OCI-LY3 (cell line): ENCODE data around the gene MSI2.
"Not testable (repeated sequence)": the region's sequence is repeated elsewhere in the genome, so short reads cannot be mapped to it uniquely, and the experiment has no call there.

Experiments used
- H2AFZ ChIP-seq: fragments of 200-600, 300-600 bp; shearing (Covaris generic); 2 replicates; pipeline ENCODE4 v1.6.0; 2014; ENCODE audit warnings: antibody characterized with exemption, low read depth, low read length
- H3K27ac ChIP-seq: fragments of 200-600, 300-600 bp; sonication (generic); 2 replicates; pipeline ENCODE4 v1.5.1; 2014; ENCODE audit warnings: mild to moderate bottlenecking, low read length, moderate library complexity, mixed read lengths
- H3K27me3 ChIP-seq: fragments of 200-600, 300-600 bp; sonication (generic); 2 replicates; pipeline ENCODE4 v1.6.1; 2014; ENCODE audit warnings: low read depth, low read length, mixed read lengths
- H3K36me3 ChIP-seq: fragments of 200-600, 300-600 bp; sonication (generic); replicated peaks from 2 replicates; pipeline ENCODE3; 2014; ENCODE audit warnings: low read depth, low read length, mixed read lengths
- H3K4me1 ChIP-seq: fragments of 300-600, 200-600 bp; sonication (generic); 2 replicates; pipeline ENCODE4 v1.6.1; 2014; ENCODE audit warnings: low read length, mixed read lengths
- H3K4me2 ChIP-seq: fragments of 200-600, 300-600 bp; sonication (generic); 2 replicates; pipeline ENCODE4 v1.6.1; 2014; ENCODE audit warnings: low read length, mixed read lengths
- H3K4me3 ChIP-seq: fragments of 300-600, 200-600 bp; sonication (generic); 2 replicates; pipeline ENCODE4 v1.5.1; 2014; ENCODE audit warnings: antibody characterized with exemption, mild to moderate bottlenecking, low read length, moderate library complexity
- H3K79me2 ChIP-seq: fragments of 300-600, 200-600 bp; shearing (Covaris generic); 2 replicates; pipeline ENCODE4 v1.6.1; 2014; ENCODE audit warnings: mild to moderate bottlenecking, low read length, mixed read lengths
- H3K9ac ChIP-seq: fragments of 300-600, 200-600 bp; shearing (Covaris generic); 2 replicates; pipeline ENCODE4 v1.6.0; 2014; ENCODE audit warnings: mild to moderate bottlenecking, low read length, moderate library complexity
- H3K9me3 ChIP-seq: fragments of 200-600, 300-600 bp; shearing (Covaris generic); 2 replicates; pipeline ENCODE4 v1.6.1; 2014; ENCODE audit warnings: low read length, mixed read lengths; ENCODE audit not compliant: insufficient read depth
- H4K20me1 ChIP-seq: fragments of 200-600, 300-600 bp; sonication (generic); 2 replicates; pipeline ENCODE4 v1.6.1; 2016; ENCODE audit warnings: low read length, mixed read lengths; ENCODE audit not compliant: insufficient read depth
- EZH2phosphoT487 ChIP-seq: fragments of 200-600 bp; shearing (Covaris generic); IDR thresholded peaks from 2 replicates; pipeline ENCODE4 v1.6.1; 2018; ENCODE audit warnings: antibody characterized with exemption, mixed run types, low read depth
- TF ChIP-seq, protein P1 (sequence below): fragments of 200-600, 300-600 bp; sonication (generic); IDR thresholded peaks from 2 replicates; pipeline ENCODE4 v1.5.1; 2014; ENCODE audit warnings: antibody characterized with exemption, low read length, low read depth

Gene MSI2

DNA sequence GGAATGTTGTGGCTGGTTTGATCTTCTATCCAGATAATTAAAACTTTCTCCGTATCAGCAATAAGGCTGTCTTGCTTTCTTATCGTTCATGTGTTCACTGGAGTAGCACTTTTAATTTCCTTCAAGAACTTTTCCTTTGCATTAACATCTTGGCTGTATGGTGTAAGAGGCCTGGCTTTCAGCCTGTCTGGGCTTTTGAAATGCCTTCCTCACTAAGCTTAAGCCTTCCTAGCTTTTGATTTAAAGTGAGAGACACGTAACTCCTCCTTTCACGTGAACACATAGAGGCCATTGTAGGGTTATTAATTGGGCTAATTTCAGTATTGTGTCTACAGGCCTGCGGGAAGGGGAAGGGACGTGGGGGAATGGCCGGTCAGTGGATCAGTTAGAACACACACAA lies 42.9 kb downstream of the MSI2 start:
- peaks cover 8% of the 10 kb centered on the region; the same call in 1 of the 2 replicates for H3K9me3 ChIP-seq
- H3K27ac ChIP-seq: no peak overlapping the region
- no peaks in the 10 kb centered on the region for H3K27me3 ChIP-seq
- H3K4me1 ChIP-seq: peaks cover 8% of the 10 kb centered on the region
- no peak overlapping the region for H3K4me2 ChIP-seq
- H2AFZ ChIP-seq: no peak overlapping the region
- H3K36me3 ChIP-seq: peaks cover 57% of the 10 kb centered on the region
- no peak for TF ChIP-seq EZH2phosphoT487
- TF ChIP-seq, protein P1, sequence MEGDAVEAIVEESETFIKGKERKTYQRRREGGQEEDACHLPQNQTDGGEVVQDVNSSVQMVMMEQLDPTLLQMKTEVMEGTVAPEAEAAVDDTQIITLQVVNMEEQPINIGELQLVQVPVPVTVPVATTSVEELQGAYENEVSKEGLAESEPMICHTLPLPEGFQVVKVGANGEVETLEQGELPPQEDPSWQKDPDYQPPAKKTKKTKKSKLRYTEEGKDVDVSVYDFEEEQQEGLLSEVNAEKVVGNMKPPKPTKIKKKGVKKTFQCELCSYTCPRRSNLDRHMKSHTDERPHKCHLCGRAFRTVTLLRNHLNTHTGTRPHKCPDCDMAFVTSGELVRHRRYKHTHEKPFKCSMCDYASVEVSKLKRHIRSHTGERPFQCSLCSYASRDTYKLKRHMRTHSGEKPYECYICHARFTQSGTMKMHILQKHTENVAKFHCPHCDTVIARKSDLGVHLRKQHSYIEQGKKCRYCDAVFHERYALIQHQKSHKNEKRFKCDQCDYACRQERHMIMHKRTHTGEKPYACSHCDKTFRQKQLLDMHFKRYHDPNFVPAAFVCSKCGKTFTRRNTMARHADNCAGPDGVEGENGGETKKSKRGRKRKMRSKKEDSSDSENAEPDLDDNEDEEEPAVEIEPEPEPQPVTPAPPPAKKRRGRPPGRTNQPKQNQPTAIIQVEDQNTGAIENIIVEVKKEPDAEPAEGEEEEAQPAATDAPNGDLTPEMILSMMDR: no peak
- H3K79me2 ChIP-seq: peaks cover 3% of the 10 kb centered on the region; the same call in 1 of the 2 replicates
- no peak overlapping the region for H3K4me3 ChIP-seq
- peaks cover 16% of the 10 kb centered on the region for H4K20me1 ChIP-seq
- H3K9ac ChIP-seq: no peak overlapping the region

DNA sequence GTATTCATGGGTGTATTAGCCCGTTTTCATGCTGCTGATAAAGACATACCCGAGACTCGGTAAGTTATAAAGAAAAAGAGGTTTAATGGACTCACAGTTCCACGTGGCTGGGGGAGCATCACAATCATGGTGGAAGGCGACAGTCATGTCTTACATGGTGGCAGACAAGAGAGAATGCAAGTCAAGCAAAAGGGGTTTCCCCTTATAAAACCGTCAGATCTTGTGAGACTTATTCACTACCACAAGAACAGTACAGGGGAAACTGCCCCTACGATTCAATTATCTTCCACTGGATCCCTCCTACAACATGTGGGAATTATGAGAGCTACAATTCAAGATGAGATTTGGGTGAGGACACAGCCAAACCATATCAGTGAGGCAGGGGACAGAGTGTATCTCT lies 44.3 kb downstream of the MSI2 start:
- H3K4me3 ChIP-seq, H2AFZ ChIP-seq, H3K9ac ChIP-seq, H3K27me3 ChIP-seq, H3K9me3 ChIP-seq, H3K4me1 ChIP-seq, H3K79me2 ChIP-seq, H3K4me2 ChIP-seq, H3K27ac ChIP-seq: not testable (repeated sequence)
- Histone ChIP-seq H4K20me1 (peaks cover 16% of the 10 kb centered on the region), H3K36me3 (peaks cover 53% of the 10 kb centered on the region)

DNA sequence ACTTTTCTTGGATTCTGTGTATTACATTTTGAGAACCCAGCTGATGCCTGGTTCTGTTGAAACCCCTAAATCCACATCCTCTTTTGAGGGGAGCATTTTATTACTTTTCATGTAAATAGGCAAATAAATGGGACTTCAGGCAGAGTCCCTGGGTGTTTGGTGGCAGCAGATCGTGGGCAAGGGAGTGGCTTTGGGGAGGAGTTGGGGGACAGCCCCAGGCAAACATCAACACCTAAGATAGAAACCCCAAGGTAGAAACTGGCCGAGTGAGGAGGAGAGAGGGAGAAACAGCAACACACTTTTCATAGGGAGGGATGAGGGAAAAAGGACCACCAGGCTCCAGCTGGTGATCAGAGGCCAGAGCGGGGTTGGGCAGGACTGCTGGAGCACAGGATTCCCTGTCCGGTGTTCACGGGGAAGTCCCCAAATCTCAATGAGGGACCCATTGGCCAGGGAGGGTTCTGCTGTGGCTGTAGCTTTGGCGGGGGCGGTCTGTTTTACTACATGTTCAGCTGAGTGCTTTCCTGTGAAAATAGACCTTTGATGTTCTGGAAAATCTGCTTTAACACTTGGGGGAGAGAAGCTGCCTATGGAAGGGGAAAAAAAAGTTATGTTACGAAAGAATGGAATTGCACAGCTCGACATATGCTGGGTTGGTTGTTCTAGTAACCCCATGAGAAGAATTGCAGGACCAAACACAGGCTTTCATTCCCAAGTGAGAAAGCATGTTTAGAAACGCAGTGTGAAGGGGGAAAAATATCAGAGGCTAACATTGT lies 46.6 kb downstream of the MSI2 start:
- no peak overlapping the region for H2AFZ ChIP-seq
- TF ChIP-seq, protein P1: no peak
- no peak for TF ChIP-seq EZH2phosphoT487
- H3K9ac ChIP-seq: no peak overlapping the region
- H3K36me3 ChIP-seq: peaks cover 41% of the 10 kb centered on the region
- H3K79me2 ChIP-seq: peaks cover 3% of the 10 kb centered on the region; the same call in 1 of the 2 replicates
- H3K27me3 ChIP-seq: no peaks in the 10 kb centered on the region
- H3K27ac ChIP-seq: no peak overlapping the region
- H3K4me3 ChIP-seq: no peak overlapping the region
- no peak overlapping the region for H3K4me2 ChIP-seq
- H3K4me1 ChIP-seq: peaks cover 8% of the 10 kb centered on the region
- peaks cover 4% of the 10 kb centered on the region; the same call in 1 of the 2 replicates for H3K9me3 ChIP-seq
- H4K20me1 ChIP-seq: peaks cover 25% of the 10 kb centered on the region

DNA sequence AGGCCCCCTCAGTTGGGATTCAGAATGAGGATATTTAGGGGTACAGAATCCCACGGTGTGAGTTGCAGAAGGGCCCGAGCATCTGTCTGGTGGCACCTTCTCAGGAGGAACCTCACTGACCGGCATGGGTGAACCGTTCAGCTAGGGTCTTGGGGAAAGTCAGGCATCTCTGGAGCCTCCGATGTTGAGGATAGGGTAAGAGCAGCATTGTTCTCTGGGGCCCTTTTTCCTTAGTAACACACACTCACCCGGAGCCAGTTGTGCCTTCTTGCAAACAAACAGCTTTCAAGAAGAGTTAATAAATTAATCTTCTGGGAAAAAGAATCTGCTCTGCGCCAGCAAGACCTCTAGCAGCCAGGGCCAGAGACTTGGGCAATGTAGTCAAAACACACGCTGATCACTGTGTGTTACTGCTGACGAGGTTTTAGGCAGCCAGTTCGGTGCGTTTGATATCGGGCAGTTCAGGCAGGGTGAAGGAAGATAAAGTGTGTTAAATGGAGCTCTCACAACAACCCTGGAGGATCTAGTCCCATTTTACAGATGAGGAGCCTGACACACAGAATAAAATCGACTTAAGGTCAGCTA lies 48.9 kb downstream of the MSI2 start:
- TF ChIP-seq, protein P1: no peak
- TF ChIP-seq EZH2phosphoT487: no peak
- Histone ChIP-seq H3K4me1 (peaks cover 8% of the 10 kb centered on the region), H3K9ac (no peak overlapping the region), H2AFZ (no peak overlapping the region), H3K9me3 (no peaks in the 10 kb centered on the region), H3K36me3 (peaks cover 23% of the 10 kb centered on the region), H3K4me2 (no peak overlapping the region), H3K79me2 (peaks cover 3% of the 10 kb centered on the region; the same call in 1 of the 2 replicates), H3K27ac (no peak overlapping the region), H4K20me1 (peaks cover 32% of the 10 kb centered on the region), H3K27me3 (no peaks in the 10 kb centered on the region), H3K4me3 (no peak overlapping the region)
